Lung (tissue), 12 donors: ENCODE data around the gene KIAA0232. TPM values are rescaled to one million over a fixed set of nuclear protein-coding genes. Genes with fewer than 3 reads are reported as not detected.

Source experiments
- ATAC-seq: fragments of 200-7000 bp; cut with Tn5 transposase; one replicate; pipeline ENCODE4 v1.9.1; 2020; ENCODE audit warnings: moderate number of reproducible peaks; ENCODE audit not compliant: insufficient read depth, low FRiP score
- DNase-seq, 3 donors: peaks; one replicate each; pipeline ENCODE4 v3.0.0-alpha.2; 2013 to 2017
- H3K27ac ChIP-seq, 2 donors: one replicate each; pipeline ENCODE4 v1.5.1; 2013; ENCODE audit warnings: mild to moderate bottlenecking in 2 of 2, moderate library complexity in 2 of 2, control low read depth in 1 of 2, inconsistent platforms in 1 of 2, low read depth in 1 of 2, low read length in 1 of 2
- H3K27me3 ChIP-seq, 3 donors: one replicate each; pipeline ENCODE4 v1.5.1; 2013; ENCODE audit warnings: low read length in 2 of 3; ENCODE audit not compliant: control insufficient read depth in 3 of 3, insufficient read depth in 3 of 3
- H3K36me3 ChIP-seq, 4 donors: one replicate each; pipeline ENCODE4 v1.5.1; 2013; ENCODE audit warnings: low read length in 4 of 4, mild to moderate bottlenecking in 1 of 4, moderate library complexity in 1 of 4; ENCODE audit not compliant: control insufficient read depth in 4 of 4, insufficient read depth in 4 of 4
- H3K4me1 ChIP-seq, 5 donors: one replicate each; pipeline ENCODE4 v1.5.1; 2013; ENCODE audit warnings: low read length in 5 of 5, mild to moderate bottlenecking in 2 of 5, moderate library complexity in 1 of 5; ENCODE audit not compliant: control insufficient read depth in 5 of 5, insufficient read depth in 5 of 5
- H3K4me3 ChIP-seq: one replicate; pipeline ENCODE4 v1.5.1; 2013; ENCODE audit warnings: mild to moderate bottlenecking, control low read depth, moderate library complexity
- H3K9ac ChIP-seq, 2 donors: one replicate each; pipeline ENCODE4 v1.5.1; 2013; ENCODE audit warnings: low read length in 2 of 2, control low read depth in 1 of 2; ENCODE audit not compliant: insufficient read depth in 1 of 2
- H3K9me3 ChIP-seq, 4 donors: one replicate each; pipeline ENCODE4 v1.5.1; 2013; ENCODE audit warnings: low read length in 3 of 4, mild to moderate bottlenecking in 1 of 4, moderate library complexity in 1 of 4; ENCODE audit not compliant: control insufficient read depth in 4 of 4, insufficient read depth in 3 of 4
- WGBS, 2 donors: extraction: QIAGEN DNeasy Blood & Tissue Kit; methylation state at CpG; one replicate each; pipeline ENCODE4 v1.1.7; 2013; 5-methylcytosine and 5-hydroxymethylcytosine counted together
- polyA plus RNA-seq, 2 donors: library from polyadenylated mRNA; stranded (reverse); fragments of 200-250 nt; gene quantifications; one replicate each; pipeline ENCODE4 v1.2.1, GENCODE V29; 2013
- total RNA-seq, 2 donors: library from RNA; depleted of rRNA in 1 of 2; stranded (reverse); fragments of >200 nt in 1 of 2; gene quantifications; one replicate each; pipeline ENCODE4 v1.2.1, GENCODE V29; 2014 to 2021
- TF ChIP-seq, protein P1 (sequence below): IDR thresholded peaks from 2 replicates; pipeline ENCODE4 v1.5.1; 2012; ENCODE audit warnings: mild to moderate bottlenecking; ENCODE audit errors: control extremely low read depth, extremely low read depth
- donor health status: control.
- donor health status: control.
- donor health status: Bipolar disorder and iron deficiency.
- donor health status: healthy.
- donor health status: DM: yes; HTN: yes; CAD: no.

The KIAA0232 gene
- total and polyA plus RNA-seq, 4 donors: 6.8 to 34.6 (median 18.7) TPM

DNA sequence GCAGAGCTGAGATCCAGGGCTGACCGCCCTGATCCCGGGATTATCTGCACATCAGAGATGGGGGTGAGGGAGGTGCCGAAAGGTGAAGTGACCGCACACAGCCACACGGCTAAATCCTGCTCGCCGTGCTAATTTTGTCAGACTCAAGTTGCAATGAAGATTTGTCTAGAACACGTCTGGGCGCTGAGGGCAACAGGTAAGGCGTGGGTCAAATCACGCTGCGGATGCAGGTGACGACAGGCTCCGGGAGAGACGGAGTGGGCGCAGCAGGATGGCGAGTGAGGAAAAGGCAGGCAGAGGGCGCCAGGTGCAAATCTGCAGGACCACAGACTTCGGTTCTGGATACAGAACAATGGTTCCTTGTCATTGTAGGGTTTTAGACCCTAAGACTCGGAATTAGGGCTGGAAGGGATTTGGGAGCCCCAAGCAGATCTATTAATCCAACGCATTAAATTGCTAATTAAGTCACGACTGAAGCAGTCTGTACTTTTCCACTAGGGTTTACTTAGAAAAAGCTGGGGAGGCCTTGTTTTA lies 125.2 kb downstream of the KIAA0232 start:
- Histone ChIP-seq H3K27me3 (no peaks in the 10 kb centered on the region), H3K9me3 (no peaks in the 10 kb centered on the region), H3K9ac (no peak overlapping the region), H3K27ac (no peak overlapping the region), H3K4me1 (peaks cover 0 to 25% (median 9%) of the 10 kb centered on the region in 5 donors), H3K4me3 (no peak overlapping the region), H3K36me3 (no peaks in the 10 kb centered on the region)
- ATAC-seq: no peak
- 23 to 31% methylated on average over 22 of the region's 22 CpGs for WGBS, 2 donors
- TF ChIP-seq, protein P1, sequence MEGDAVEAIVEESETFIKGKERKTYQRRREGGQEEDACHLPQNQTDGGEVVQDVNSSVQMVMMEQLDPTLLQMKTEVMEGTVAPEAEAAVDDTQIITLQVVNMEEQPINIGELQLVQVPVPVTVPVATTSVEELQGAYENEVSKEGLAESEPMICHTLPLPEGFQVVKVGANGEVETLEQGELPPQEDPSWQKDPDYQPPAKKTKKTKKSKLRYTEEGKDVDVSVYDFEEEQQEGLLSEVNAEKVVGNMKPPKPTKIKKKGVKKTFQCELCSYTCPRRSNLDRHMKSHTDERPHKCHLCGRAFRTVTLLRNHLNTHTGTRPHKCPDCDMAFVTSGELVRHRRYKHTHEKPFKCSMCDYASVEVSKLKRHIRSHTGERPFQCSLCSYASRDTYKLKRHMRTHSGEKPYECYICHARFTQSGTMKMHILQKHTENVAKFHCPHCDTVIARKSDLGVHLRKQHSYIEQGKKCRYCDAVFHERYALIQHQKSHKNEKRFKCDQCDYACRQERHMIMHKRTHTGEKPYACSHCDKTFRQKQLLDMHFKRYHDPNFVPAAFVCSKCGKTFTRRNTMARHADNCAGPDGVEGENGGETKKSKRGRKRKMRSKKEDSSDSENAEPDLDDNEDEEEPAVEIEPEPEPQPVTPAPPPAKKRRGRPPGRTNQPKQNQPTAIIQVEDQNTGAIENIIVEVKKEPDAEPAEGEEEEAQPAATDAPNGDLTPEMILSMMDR: peak; percentile 16
- peak in 1 of 3 donors; percentile 37 for DNase-seq

DNA sequence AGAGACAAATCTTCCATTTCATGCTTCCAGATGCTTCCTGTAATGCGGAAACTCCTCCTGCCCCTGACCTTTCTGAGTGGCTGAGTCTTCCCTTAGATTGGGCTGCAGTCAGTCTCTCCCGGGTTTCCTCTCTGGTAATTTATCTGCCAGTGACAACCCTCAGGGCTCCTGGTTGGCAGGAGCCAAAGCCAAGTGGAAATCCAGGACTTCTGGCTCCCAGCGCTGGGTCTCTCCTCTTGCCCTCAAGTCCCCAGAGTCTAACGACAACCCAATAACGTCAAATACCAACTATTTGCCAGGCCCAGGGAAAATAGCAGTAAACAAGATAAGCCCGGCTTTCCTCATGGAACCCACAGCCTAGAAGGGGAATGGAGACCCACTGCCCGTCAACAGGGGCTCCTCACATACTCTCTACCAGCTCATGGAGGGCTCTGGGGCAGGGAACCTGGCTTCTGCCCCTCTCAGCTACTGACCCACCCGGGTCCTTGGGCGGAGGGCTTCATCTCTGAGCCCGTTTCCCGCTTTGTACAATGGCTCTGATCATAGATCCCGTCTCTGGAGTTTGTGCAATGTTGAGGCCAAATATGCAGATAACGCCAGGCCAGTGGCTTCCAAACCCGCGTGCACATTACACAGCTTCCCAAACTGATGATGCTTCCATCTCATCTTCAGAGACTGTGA lies 126.0 kb downstream of the KIAA0232 start:
- no peaks in the 10 kb centered on the region for H3K9me3 ChIP-seq
- 25 to 26% methylated on average over 15 of the region's 15 CpGs for WGBS, 2 donors
- peak overlapping the region; percentile 81 for H3K4me3 ChIP-seq
- DNase-seq: no peak
- H3K27me3 ChIP-seq: no peaks in the 10 kb centered on the region
- ATAC-seq: no peak
- H3K4me1 ChIP-seq: peaks cover 0 to 25% (median 9%) of the 10 kb centered on the region in 5 donors
- no peaks in the 10 kb centered on the region for H3K36me3 ChIP-seq
- TF ChIP-seq, protein P1: no peak
- peak overlapping the region; percentile 95 to 99 for H3K27ac ChIP-seq
- H3K9ac ChIP-seq: peak overlapping the region; percentile 55 to 72

DNA sequence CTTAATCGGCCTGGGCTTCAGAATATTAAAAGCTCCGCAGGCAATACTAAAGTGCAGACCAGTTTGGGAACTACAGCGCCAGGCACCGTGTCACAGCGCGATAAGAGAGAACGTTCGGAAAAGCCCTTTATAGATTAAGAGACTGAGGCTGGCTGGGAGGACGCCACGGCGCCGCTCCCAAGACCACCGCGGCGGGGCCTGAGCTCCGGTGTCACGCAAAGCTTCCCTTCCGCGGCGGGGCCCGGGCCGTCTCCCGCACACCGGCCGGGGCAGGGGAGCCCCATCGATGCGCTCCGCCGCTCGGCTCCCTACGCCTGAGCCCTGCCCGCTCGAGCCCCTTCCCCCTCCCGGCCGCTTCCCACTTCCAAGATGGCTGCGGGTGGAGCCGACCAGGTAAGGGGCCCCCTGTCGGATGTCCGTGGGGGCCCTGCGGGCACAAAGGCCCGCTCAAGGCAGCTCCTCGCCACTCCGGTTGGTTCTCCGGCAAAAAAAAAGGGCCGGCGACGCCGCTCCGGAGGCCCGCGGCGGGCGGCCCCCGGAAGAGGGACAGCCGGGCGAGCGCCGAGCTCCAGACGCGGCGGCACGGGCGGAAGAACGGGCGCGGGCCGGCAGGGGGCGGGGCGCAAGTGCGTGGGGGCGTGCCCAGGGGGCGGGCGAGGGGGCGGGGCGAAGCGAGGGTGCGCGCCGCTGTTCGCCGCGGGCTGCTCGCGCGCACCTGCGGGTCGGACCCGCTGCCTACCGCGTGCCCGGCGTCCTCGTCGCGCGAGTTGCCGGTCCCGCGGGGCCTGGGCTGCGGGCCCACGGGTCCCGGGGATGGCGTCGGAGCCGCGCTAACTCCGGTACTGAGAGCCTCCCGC lies 126.8 kb downstream of the KIAA0232 start, which contains the start of gene TBC1D14:
Gene TBC1D14 (plus strand): TSS at position 714 of the 857 bp plus-strand sequence. CDS start 13,564 bp downstream, outside the sequence.
- Histone ChIP-seq H3K27me3 (no peaks in the 10 kb centered on the region), H3K4me1 (peaks cover 0 to 25% (median 9%) of the 10 kb centered on the region in 5 donors), H3K9me3 (no peaks in the 10 kb centered on the region), H3K36me3 (no peaks in the 10 kb centered on the region), H3K27ac (peak within 1 kb of the TSS; percentile 95 to 99), H3K4me3 (peak within 1 kb of the TSS; percentile 81), H3K9ac (peak within 1 kb of the TSS; percentile 55 to 72)
- peak; percentile 92 for DNase-seq
- 0% methylated on average over 93 to 108 of the region's 108 CpGs for WGBS, 2 donors
- TF ChIP-seq, protein P1: no peak
- ATAC-seq: peak; percentile 93
